ENCODE measurements around the gene ZNF436. TPM values are rescaled to one million over a fixed set of nuclear protein-coding genes. Genes with fewer than 3 reads are reported as not detected.
A peak's percentile ranks its signal among the peaks of the same experiment; 100 is the strongest.
"Not testable (repeated sequence)": the region's sequence is repeated elsewhere in the genome, so short reads cannot be mapped to it uniquely, and the experiment has no call there.

ZNF436 gene
- total and polyA plus RNA-seq, 5 donors from 2014 or later: 2.1 to 5.2 (median 3.2) TPM

GRCh38 chr1:23380236-23380635, 10.6 kb upstream of the ZNF436 start:
- H3K27ac ChIP-seq (ENCODE audit: insufficient read depth, low read length, poor library complexity, severe bottlenecking); H3K36me3 Mint-ChIP-seq; H3K9me3 Mint-ChIP-seq; H3K27me3 Mint-ChIP-seq; H3K4me3 Mint-ChIP-seq; H3K4me3 ChIP-seq (ENCODE audit: low read depth, low read length); ATAC-seq (ENCODE audit: low read depth in 2 of 2); H3K4me1 ChIP-seq (ENCODE audit: control insufficient read depth, insufficient read depth, low read length, poor library complexity, severe bottlenecking); H3K36me3 ChIP-seq (ENCODE audit: control insufficient read depth, insufficient read depth, low read length); H3K4me1 Mint-ChIP-seq; H3K9me3 ChIP-seq (ENCODE audit: control insufficient read depth in 2 of 2, low read length in 2 of 2); H3K27me3 ChIP-seq (ENCODE audit: control insufficient read depth, insufficient read depth, low read length); DNase-seq: not testable (repeated sequence)
- H3K27ac Mint-ChIP-seq: peak overlapping the region in 1 of 3 donors; percentile 69

DNA sequence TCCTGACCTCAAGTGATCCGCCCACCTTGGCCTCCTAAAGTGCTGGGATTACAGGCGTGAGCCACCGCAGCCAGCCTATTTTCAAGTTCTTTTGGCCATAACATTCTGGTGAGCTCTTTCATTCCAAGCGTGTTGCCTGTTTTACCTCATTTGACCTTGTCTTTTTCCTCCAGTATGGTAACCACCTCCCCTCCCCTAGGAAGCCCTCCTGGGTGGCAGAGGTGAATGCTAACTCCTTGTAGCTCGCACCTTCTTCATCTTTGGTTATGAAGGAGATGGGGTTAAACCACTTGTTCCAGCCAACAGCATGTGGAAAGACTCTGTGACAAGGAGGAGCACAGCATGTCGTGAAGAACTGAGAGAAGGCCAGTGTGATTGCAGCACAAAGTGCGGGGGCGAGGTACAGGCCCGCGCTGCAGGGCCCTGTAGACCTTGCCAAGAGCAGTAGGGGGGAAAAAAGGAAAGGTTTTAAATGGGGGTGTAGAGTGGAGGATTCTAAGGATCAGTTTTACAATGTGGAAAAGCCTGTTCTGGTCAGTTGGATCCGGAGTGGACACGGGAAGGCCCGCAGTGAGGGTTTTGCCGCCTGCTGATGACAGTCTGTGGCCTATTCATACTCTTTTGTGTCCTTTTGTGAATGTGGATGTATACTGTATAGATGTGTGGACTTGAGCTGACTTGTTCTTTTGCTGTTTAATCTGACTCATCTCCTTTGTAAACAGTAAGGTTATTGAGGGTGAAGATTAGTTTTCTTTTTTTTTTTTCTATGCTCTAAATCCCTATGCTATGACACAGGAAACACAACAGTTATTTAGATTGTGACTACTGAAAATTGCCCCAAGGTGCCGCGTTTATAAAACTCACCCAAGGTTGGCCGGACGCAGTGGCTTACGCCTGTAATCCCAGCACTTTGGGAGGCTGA, 7.5 kb upstream of the ZNF436 start:
- no peaks in the 10 kb centered on the region for H3K27me3 ChIP-seq (ENCODE audit: control insufficient read depth, insufficient read depth, low read length)
- H3K27ac Mint-ChIP-seq: peak overlapping the region in 1 of 3 donors; percentile 79
- no peak overlapping the region for H3K27ac ChIP-seq (ENCODE audit: insufficient read depth, low read length, poor library complexity, severe bottlenecking)
- no peaks in the 10 kb centered on the region for H3K4me1 ChIP-seq (ENCODE audit: control insufficient read depth, insufficient read depth, low read length, poor library complexity, severe bottlenecking)
- H3K4me1 Mint-ChIP-seq: no peaks in the 10 kb centered on the region
- H3K4me3 Mint-ChIP-seq: peak overlapping the region in 2 of 4 donors; percentile 22 to 59
- ATAC-seq (ENCODE audit: low read depth in 2 of 2) (no peak), DNase-seq (no peak)
- no peaks in the 10 kb centered on the region for H3K9me3 Mint-ChIP-seq
- H3K27me3 Mint-ChIP-seq: no peaks in the 10 kb centered on the region
- H3K9me3 ChIP-seq (ENCODE audit: control insufficient read depth in 2 of 2, low read length in 2 of 2): no peaks in the 10 kb centered on the region
- peaks cover 6% of the 10 kb centered on the region for H3K36me3 Mint-ChIP-seq
- H3K36me3 ChIP-seq (ENCODE audit: control insufficient read depth, insufficient read depth, low read length): no peaks in the 10 kb centered on the region
- H3K4me3 ChIP-seq (ENCODE audit: low read depth, low read length): no peak overlapping the region

- not testable (repeated sequence) for H3K36me3 ChIP-seq (ENCODE audit: control insufficient read depth, insufficient read depth, low read length); H3K36me3 Mint-ChIP-seq; H3K4me1 ChIP-seq (ENCODE audit: control insufficient read depth, insufficient read depth, low read length, poor library complexity, severe bottlenecking); H3K27ac ChIP-seq (ENCODE audit: insufficient read depth, low read length, poor library complexity, severe bottlenecking); H3K9me3 ChIP-seq (ENCODE audit: control insufficient read depth in 2 of 2, low read length in 2 of 2); H3K9me3 Mint-ChIP-seq; ATAC-seq (ENCODE audit: low read depth in 2 of 2); H3K4me3 ChIP-seq (ENCODE audit: low read depth, low read length); DNase-seq; H3K27ac Mint-ChIP-seq; H3K4me3 Mint-ChIP-seq; H3K27me3 Mint-ChIP-seq; H3K27me3 ChIP-seq (ENCODE audit: control insufficient read depth, insufficient read depth, low read length)
- peaks cover 0 to 13% (median 2%) of the 10 kb centered on the region in 4 donors for H3K4me1 Mint-ChIP-seq
Measured at GRCh38 chr1:23374079-23374735, 4.6 kb upstream of the ZNF436 start.

DNA sequence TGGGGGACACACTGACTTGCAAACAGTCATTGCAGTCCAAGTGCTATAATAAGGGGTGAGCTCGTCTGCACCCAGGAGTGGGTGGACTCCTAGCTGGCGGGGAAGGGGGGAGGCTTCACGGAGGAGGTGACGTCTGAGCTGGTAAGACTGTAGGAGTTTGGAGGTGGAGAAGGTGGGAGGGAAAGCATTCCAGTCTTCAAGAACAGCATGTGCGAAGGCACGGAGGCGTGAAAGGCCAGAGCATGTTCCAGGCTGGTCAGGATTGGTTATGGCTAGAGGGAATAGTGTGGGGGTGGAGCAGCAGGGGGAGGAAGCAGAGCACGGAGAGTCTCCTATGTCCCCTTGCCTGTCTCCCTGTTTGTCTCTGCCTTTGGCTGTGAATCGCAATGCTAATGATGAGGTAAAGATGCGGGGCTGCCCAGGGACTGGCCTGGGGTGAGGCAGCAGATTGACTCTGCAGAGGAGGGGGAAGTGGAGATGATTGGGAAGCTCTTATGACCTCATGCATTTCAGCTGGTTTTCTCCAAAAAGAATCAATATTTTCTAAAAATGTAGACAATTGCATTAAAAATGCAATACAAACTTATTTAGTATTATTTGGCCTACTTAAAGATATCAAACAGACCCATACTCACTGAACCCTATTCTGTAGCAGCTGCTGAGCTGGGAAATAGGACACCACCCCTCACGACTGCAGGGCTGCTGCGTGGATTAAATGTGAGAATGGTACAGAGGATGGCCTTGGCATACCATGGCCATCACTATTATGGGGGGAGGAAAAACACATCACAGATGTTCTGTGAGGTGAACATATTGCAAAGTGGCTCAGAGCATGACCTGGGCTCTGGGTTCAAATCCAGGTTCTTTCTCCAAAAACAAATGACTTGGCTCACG, 2.6 kb upstream of the ZNF436 start:
- Mint-ChIP-seq H3K27me3 (no peaks in the 10 kb centered on the region), H3K4me3 (peak overlapping the region in 2 of 4 donors; percentile 27 to 32)

GRCh38 chr1:23370709-23371584, 1.3 kb upstream of the ZNF436 start:
- Histone ChIP-seq H3K36me3 (ENCODE audit: control insufficient read depth, insufficient read depth, low read length) (no peaks in the 10 kb centered on the region), H3K9me3 (ENCODE audit: control insufficient read depth in 2 of 2, low read length in 2 of 2) (no peaks in the 10 kb centered on the region), H3K27me3 (ENCODE audit: control insufficient read depth, insufficient read depth, low read length) (no peaks in the 10 kb centered on the region), H3K27ac (ENCODE audit: insufficient read depth, low read length, poor library complexity, severe bottlenecking) (no peak overlapping the region), H3K4me1 (ENCODE audit: control insufficient read depth, insufficient read depth, low read length, poor library complexity, severe bottlenecking) (peaks cover 22% of the 10 kb centered on the region), H3K4me3 (ENCODE audit: low read depth, low read length) (no peak overlapping the region)
- H3K27ac Mint-ChIP-seq: no peak overlapping the region
- DNase-seq (no peak), ATAC-seq (ENCODE audit: low read depth in 2 of 2) (no peak)
- H3K36me3 Mint-ChIP-seq: peaks cover 11% of the 10 kb centered on the region
- H3K4me1 Mint-ChIP-seq: peaks cover 15 to 35% (median 19%) of the 10 kb centered on the region in 4 donors
- no peaks in the 10 kb centered on the region for H3K27me3 Mint-ChIP-seq
- H3K4me3 Mint-ChIP-seq: peak overlapping the region in 3 of 4 donors; percentile 96 to 99 (median 99)
- peaks cover 0 to 3% (median 0%) of the 10 kb centered on the region in 7 donors for H3K9me3 Mint-ChIP-seq

More for the DNA sequence above, 2.6 kb upstream of the ZNF436 start:
- H3K9me3 ChIP-seq (ENCODE audit: control insufficient read depth in 2 of 2, low read length in 2 of 2): no peaks in the 10 kb centered on the region
- no peak overlapping the region for H3K27ac ChIP-seq (ENCODE audit: insufficient read depth, low read length, poor library complexity, severe bottlenecking)
- DNase-seq (no peak), ATAC-seq (ENCODE audit: low read depth in 2 of 2) (no peak)
- Mint-ChIP-seq H3K9me3 (peaks cover 0 to 3% (median 0%) of the 10 kb centered on the region in 7 donors), H3K27ac (peak overlapping the region in 1 of 3 donors; percentile 14), H3K4me1 (peaks cover 5 to 23% (median 6%) of the 10 kb centered on the region in 4 donors), H3K36me3 (no peaks in the 10 kb centered on the region)
- H3K36me3 ChIP-seq (ENCODE audit: control insufficient read depth, insufficient read depth, low read length): no peaks in the 10 kb centered on the region
- H3K4me3 ChIP-seq (ENCODE audit: low read depth, low read length): no peak overlapping the region
- no peaks in the 10 kb centered on the region for H3K27me3 ChIP-seq (ENCODE audit: control insufficient read depth, insufficient read depth, low read length)
- H3K4me1 ChIP-seq (ENCODE audit: control insufficient read depth, insufficient read depth, low read length, poor library complexity, severe bottlenecking): peaks cover 18% of the 10 kb centered on the region

GRCh38 chr1:23370330-23370708, 683 bp upstream of the ZNF436 start:
- Mint-ChIP-seq H3K36me3 (peaks cover 14% of the 10 kb centered on the region), H3K27ac (no peak overlapping the region), H3K27me3 (no peaks in the 10 kb centered on the region), H3K4me1 (peaks cover 17 to 37% (median 19%) of the 10 kb centered on the region in 4 donors), H3K9me3 (peaks cover 0 to 4% (median 0%) of the 10 kb centered on the region in 7 donors), H3K4me3 (peak overlapping the region; percentile 96 to 99 (median 99))
- no peaks in the 10 kb centered on the region for H3K36me3 ChIP-seq (ENCODE audit: control insufficient read depth, insufficient read depth, low read length)
- H3K27ac ChIP-seq (ENCODE audit: insufficient read depth, low read length, poor library complexity, severe bottlenecking): no peak overlapping the region
- H3K4me1 ChIP-seq (ENCODE audit: control insufficient read depth, insufficient read depth, low read length, poor library complexity, severe bottlenecking): peaks cover 22% of the 10 kb centered on the region
- DNase-seq: no peak
- no peaks in the 10 kb centered on the region for H3K27me3 ChIP-seq (ENCODE audit: control insufficient read depth, insufficient read depth, low read length)
- no peaks in the 10 kb centered on the region for H3K9me3 ChIP-seq (ENCODE audit: control insufficient read depth in 2 of 2, low read length in 2 of 2)
- ATAC-seq (ENCODE audit: low read depth in 2 of 2): no peak
- H3K4me3 ChIP-seq (ENCODE audit: low read depth, low read length): no peak overlapping the region
